ENCODE results near the gene ZNF580. TPM values are rescaled to one million over a fixed set of nuclear protein-coding genes. Genes with fewer than 3 reads are reported as not detected.

The ZNF580 gene, protein sequence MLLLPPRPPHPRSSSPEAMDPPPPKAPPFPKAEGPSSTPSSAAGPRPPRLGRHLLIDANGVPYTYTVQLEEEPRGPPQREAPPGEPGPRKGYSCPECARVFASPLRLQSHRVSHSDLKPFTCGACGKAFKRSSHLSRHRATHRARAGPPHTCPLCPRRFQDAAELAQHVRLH
- total RNA-seq = 10 to 100 TPM in 6 of 8 experiments, 1 to 10 TPM in 2; 7.9 to 25.0 (median 11.1) TPM

DNA sequence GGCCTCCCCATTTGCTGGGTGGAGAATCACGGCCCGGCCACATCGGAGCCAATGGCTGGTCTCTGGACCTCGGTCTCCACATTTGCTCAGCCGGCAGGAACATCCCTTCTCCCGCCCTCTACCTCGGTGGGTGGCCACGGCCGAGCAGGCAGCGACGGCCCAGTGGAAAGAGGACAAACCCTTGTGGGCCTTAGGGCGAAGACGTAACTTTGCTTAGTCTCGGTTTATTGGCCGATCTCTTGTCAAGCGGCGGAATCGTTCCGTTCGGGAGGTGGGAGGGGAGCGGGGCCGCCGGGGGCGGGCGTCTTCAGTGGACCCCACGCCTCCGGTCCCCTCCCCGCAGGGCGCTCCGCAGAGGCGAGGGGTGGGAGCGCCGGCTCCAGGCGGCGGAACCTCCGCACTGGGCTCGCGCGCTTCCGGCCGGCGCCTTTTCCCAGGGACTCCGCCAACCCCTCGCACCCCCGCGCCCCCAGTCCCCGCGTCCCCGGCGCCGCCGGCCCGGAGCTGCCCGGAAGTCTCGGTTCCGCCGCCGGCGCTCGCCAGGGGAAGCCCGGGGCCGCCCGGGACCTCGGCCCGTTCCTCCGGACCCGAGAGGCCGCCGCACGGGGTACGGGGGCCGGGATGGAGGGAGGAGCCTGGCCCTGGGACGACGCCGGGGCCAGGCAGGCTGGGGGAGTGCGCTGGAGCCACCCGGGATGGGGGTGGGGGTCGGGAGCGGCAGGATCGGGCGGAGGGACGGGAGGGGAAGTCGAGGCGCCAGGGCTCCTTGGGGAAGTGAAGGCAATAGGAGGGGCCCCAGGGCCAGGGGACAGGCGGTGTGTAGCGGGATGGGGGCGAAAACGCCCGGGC, at the start of gene ZNF580:
Gene ZNF580 (plus strand): TSS at position 426 of the 849 bp plus-strand sequence. CDS start 1,507 bp downstream, outside the sequence.
- 0 to 7% (median 3%) methylated on average over 1 to 5 of the region's 89 CpGs; no CpG with 5 or more reads in 6 of the 10 experiments for whole genome bisulfite sequencing, 10 experiments
- Histone ChIP-seq H3K4me3 (peak within 1 kb of the TSS; percentile 81 to 99 (median 97)), H3K27ac (peak within 1 kb of the TSS; percentile 88 to 95), H3K4me1 (replicated peaks in 1 of 2) (peaks cover 25 to 27% of the 10 kb centered on the region in 2 donors)
- in situ Hi-C loops (cut with MboI; ENCODE audit: low pct_unique_long_range_greater_than_20kb in 2 of 9, low sequenced_read_pairs in 9 of 9, unreplicated experiment in 9 of 9) = loop anchor here in 3 of 9 experiments (25.0 kb wide), 1 partner anchor 504 kb away; the partner anchor contains the start of gene TNNT1 (in 3 of the 3)
- ATAC-seq (replicated peaks in 6 of 8) = peak; percentile 40 to 75 (median 66)

DNA sequence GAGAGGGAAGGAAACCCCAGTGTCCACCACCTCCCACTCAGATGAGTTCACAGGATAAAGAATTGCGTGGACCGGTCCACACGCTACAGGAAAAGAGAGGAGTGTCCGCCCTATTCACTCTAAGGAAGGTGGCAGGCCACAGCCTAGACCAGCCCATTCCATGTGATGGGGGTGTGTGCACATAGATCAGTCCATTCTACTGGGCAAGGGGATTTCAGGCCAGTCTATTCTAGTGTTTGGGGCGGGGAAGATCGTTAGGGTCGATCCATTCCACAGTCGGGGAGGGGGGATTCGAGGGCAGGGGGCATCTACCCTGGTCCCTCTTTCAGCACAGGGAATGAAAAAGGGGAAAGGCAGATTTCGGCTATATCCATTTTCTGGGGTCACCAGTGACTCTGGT, 49.2 kb upstream of the ZNF580 start:
- 54 to 100% (median 74%) methylated on average over 2 to 6 of the region's 10 CpGs; no CpG with 5 or more reads in 7 of the 10 experiments for WGBS, 10 experiments
- peaks cover 4 to 14% of the 10 kb centered on the region in 2 donors for H3K4me1 ChIP-seq (replicated peaks in 1 of 2)
- ATAC-seq (replicated peaks in 6 of 8) = peak in 1 of 8 experiments; percentile 11
- peak overlapping the region in 1 of 2 donors; percentile 8 for H3K27ac ChIP-seq
- H3K4me3 ChIP-seq = no peak overlapping the region
- in situ Hi-C loops (cut with MboI; ENCODE audit: low pct_unique_long_range_greater_than_20kb in 2 of 9, low sequenced_read_pairs in 9 of 9, unreplicated experiment in 9 of 9) = no loop called here

- in situ Hi-C loops (cut with MboI; ENCODE audit: low pct_unique_long_range_greater_than_20kb in 2 of 9, low sequenced_read_pairs in 9 of 9, unreplicated experiment in 9 of 9) = no loop called here
- H3K4me3 ChIP-seq = no peak overlapping the region
- peak in 3 of 8 experiments; percentile 8 to 20 (median 15) for ATAC-seq (replicated peaks in 6 of 8)
- WGBS, 10 experiments = 67 to 93% methylated on average over 1 to 15 of the region's 73 CpGs; no CpG with 5 or more reads in 8 of the 10 experiments
- no peak overlapping the region for H3K27ac ChIP-seq
- peaks cover 0 to 9% of the 10 kb centered on the region in 2 donors for H3K4me1 ChIP-seq (replicated peaks in 1 of 2)
Measured at GRCh38 chr19:55592391-55593090, 48.3 kb upstream of the ZNF580 start.

GRCh38 chr19:55593096-55593772, 47.6 kb upstream of the ZNF580 start:
- ATAC-seq (replicated peaks in 6 of 8) = peak in 3 of 8 experiments; percentile 10 to 16 (median 15)
- Histone ChIP-seq H3K4me1 (replicated peaks in 1 of 2) (peaks cover 2 to 9% of the 10 kb centered on the region in 2 donors), H3K27ac (no peak overlapping the region), H3K4me3 (no peak overlapping the region)
- in situ Hi-C loops (cut with MboI; ENCODE audit: low pct_unique_long_range_greater_than_20kb in 2 of 9, low sequenced_read_pairs in 9 of 9, unreplicated experiment in 9 of 9) = no loop called here
- 77 to 100% (median 93%) methylated on average over 3 to 5 of the region's 68 CpGs; no CpG with 5 or more reads in 6 of the 10 experiments for WGBS, 10 experiments

DNA sequence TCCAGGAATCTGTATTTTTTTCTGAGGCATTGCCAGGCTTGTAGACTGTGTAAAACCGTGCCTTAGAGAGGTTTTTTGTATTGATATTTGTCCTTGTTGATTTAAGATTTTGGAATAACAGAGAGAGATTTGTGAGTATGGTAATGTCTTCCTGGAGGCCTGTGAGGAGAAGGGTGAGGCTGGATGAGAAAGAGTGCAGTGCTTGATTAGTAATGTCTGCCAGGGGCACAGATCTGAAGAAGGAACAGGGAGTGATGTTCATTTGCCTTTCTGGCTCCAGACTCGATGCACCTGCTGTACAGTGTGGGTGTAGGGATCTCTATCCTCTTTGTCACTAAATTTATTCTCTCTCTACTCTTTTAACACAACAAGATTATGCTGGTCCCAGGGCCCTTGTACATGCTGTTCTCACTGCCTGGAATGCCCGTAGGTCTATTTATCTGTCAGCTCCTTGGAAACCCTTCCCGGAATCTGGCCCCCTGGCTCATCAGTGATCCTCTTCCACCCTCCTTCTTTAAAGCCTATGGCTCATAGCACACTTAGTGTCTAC, 45.7 kb upstream of the ZNF580 start:
- Histone ChIP-seq H3K27ac (no peak overlapping the region), H3K4me3 (no peak overlapping the region), H3K4me1 (replicated peaks in 1 of 2) (peaks cover 7 to 12% of the 10 kb centered on the region in 2 donors)
- in situ Hi-C loops (cut with MboI; ENCODE audit: low pct_unique_long_range_greater_than_20kb in 2 of 9, low sequenced_read_pairs in 9 of 9, unreplicated experiment in 9 of 9) = no loop called here
- WGBS, 10 experiments = 42 to 100% (median 89%) methylated on average over 1 to 4 of the region's 4 CpGs; no CpG with 5 or more reads in 2 of the 10 experiments
- no peak for ATAC-seq (replicated peaks in 6 of 8)

DNA sequence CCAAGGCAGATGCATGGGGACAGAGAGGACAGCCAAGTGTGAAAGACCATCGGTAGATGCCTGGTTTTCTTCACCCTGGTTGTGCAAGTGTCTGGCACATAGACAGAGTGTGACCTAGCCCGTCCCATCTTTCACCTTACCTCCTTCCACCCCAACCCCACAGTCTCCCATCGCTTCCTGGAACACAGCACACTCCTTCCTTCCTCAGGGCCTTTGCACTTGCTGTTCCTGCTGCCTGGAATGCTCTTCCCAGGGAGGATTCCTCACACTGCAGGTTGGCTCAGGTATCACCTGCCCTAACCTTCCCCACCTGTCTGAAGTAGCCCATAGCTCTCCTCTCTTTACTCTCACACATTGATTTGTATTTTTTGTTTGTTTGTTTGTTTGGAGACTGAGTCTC, 44.5 kb upstream of the ZNF580 start:
- Histone ChIP-seq H3K27ac (no peak overlapping the region), H3K4me1 (replicated peaks in 1 of 2) (peaks cover 9 to 10% of the 10 kb centered on the region in 2 donors), H3K4me3 (no peak overlapping the region)
- 93 to 100% (median 100%) methylated on average over 1 to 3 of the region's 3 CpGs; no CpG with 5 or more reads in 4 of the 10 experiments for WGBS, 10 experiments
- ATAC-seq (replicated peaks in 6 of 8) = no peak
- in situ Hi-C loops (cut with MboI; ENCODE audit: low pct_unique_long_range_greater_than_20kb in 2 of 9, low sequenced_read_pairs in 9 of 9, unreplicated experiment in 9 of 9) = no loop called here

GRCh38 chr19:55597501-55597921, 43.3 kb upstream of the ZNF580 start:
- peaks cover 7 to 10% of the 10 kb centered on the region in 2 donors for H3K4me1 ChIP-seq (replicated peaks in 1 of 2)
- in situ Hi-C loops (cut with MboI; ENCODE audit: low pct_unique_long_range_greater_than_20kb in 2 of 9, low sequenced_read_pairs in 9 of 9, unreplicated experiment in 9 of 9) = no loop called here
- ATAC-seq (replicated peaks in 6 of 8) = no peak
- no peak overlapping the region for H3K27ac ChIP-seq
- 80 to 90% methylated on average over 1 to 2 of the region's 30 CpGs; no CpG with 5 or more reads in 8 of the 10 experiments for WGBS, 10 experiments
- H3K4me3 ChIP-seq = no peak overlapping the region

- Histone ChIP-seq H3K4me3 (no peak overlapping the region), H3K27ac (no peak overlapping the region), H3K4me1 (replicated peaks in 1 of 2) (peaks cover 7 to 10% of the 10 kb centered on the region in 2 donors)
- WGBS, 10 experiments = 62 to 94% (median 78%) methylated on average over 2 to 6 of the region's 9 CpGs; no CpG with 5 or more reads in 4 of the 10 experiments
- in situ Hi-C loops (cut with MboI; ENCODE audit: low pct_unique_long_range_greater_than_20kb in 2 of 9, low sequenced_read_pairs in 9 of 9, unreplicated experiment in 9 of 9) = no loop called here
- ATAC-seq (replicated peaks in 6 of 8) = no peak
Measured at GRCh38 chr19:55598034-55598433, 42.8 kb upstream of the ZNF580 start.

- in situ Hi-C loops (cut with MboI; ENCODE audit: low pct_unique_long_range_greater_than_20kb in 2 of 9, low sequenced_read_pairs in 9 of 9, unreplicated experiment in 9 of 9) = no loop called here
- Histone ChIP-seq H3K4me3 (peak overlapping the region; percentile 68 to 94 (median 90)), H3K4me1 (replicated peaks in 1 of 2) (peaks cover 7 to 10% of the 10 kb centered on the region in 2 donors), H3K27ac (peak overlapping the region; percentile 99 to 100)
- WGBS, 10 experiments = 0 to 100% (median 47%) methylated on average over 1 to 4 of the region's 26 CpGs; no CpG with 5 or more reads in 1 of the 10 experiments
- peak; percentile 60 to 75 (median 68) for ATAC-seq (replicated peaks in 6 of 8)
Measured at GRCh38 chr19:55598719-55599467, 41.9 kb upstream of the ZNF580 start.

GRCh38 chr19:55599468-55599841, 41.3 kb upstream of the ZNF580 start, which contains the start of gene FIZ1:
Gene FIZ1 (minus strand): TSS chr19:55599517. CDS start chr19:55597865, 1,652 bp downstream.
- in situ Hi-C loops (cut with MboI; ENCODE audit: low pct_unique_long_range_greater_than_20kb in 2 of 9, low sequenced_read_pairs in 9 of 9, unreplicated experiment in 9 of 9) = no loop called here
- H3K4me1 ChIP-seq (replicated peaks in 1 of 2) = peaks cover 12 to 13% of the 10 kb centered on the region in 2 donors
- ATAC-seq (replicated peaks in 6 of 8) = peak; percentile 75 to 83 (median 80)
- H3K4me3 ChIP-seq = peak within 1 kb of the TSS; percentile 68 to 94 (median 90)
- peak within 1 kb of the TSS; percentile 99 to 100 for H3K27ac ChIP-seq
- WGBS, 10 experiments = 0% methylated on average over 1 to 2 of the region's 23 CpGs; no CpG with 5 or more reads in 8 of the 10 experiments

All from motor neuron (in vitro differentiated cells).